LNCaP clone FGC (cell line): ENCODE results near the gene GMIP.
"Not testable (repeated sequence)": the region's sequence is repeated elsewhere in the genome, so short reads cannot be mapped to it uniquely, and the experiment has no call there.

Experiments used
- DNase-seq: peaks from one replicate; pipeline ENCODE4 v3.0.0-alpha.2; 2011; ENCODE audit warnings: low read depth
- H3K4me3 ChIP-seq: 2 replicates; pipeline ENCODE4 v1.5.1; 2011; ENCODE audit warnings: mild to moderate bottlenecking, low read depth, low read length, control low read depth
- TF ChIP-seq, protein P1 (sequence below): IDR thresholded peaks from 2 replicates; pipeline ENCODE4 v1.5.1; 2012; ENCODE audit warnings: mild to moderate bottlenecking; ENCODE audit not compliant: control insufficient read depth, insufficient read depth; ENCODE audit errors: extremely low read depth

GMIP gene, protein sequence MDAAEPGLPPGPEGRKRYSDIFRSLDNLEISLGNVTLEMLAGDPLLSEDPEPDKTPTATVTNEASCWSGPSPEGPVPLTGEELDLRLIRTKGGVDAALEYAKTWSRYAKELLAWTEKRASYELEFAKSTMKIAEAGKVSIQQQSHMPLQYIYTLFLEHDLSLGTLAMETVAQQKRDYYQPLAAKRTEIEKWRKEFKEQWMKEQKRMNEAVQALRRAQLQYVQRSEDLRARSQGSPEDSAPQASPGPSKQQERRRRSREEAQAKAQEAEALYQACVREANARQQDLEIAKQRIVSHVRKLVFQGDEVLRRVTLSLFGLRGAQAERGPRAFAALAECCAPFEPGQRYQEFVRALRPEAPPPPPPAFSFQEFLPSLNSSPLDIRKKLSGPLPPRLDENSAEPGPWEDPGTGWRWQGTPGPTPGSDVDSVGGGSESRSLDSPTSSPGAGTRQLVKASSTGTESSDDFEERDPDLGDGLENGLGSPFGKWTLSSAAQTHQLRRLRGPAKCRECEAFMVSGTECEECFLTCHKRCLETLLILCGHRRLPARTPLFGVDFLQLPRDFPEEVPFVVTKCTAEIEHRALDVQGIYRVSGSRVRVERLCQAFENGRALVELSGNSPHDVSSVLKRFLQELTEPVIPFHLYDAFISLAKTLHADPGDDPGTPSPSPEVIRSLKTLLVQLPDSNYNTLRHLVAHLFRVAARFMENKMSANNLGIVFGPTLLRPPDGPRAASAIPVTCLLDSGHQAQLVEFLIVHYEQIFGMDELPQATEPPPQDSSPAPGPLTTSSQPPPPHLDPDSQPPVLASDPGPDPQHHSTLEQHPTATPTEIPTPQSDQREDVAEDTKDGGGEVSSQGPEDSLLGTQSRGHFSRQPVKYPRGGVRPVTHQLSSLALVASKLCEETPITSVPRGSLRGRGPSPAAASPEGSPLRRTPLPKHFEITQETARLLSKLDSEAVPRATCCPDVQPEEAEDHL

DNA sequence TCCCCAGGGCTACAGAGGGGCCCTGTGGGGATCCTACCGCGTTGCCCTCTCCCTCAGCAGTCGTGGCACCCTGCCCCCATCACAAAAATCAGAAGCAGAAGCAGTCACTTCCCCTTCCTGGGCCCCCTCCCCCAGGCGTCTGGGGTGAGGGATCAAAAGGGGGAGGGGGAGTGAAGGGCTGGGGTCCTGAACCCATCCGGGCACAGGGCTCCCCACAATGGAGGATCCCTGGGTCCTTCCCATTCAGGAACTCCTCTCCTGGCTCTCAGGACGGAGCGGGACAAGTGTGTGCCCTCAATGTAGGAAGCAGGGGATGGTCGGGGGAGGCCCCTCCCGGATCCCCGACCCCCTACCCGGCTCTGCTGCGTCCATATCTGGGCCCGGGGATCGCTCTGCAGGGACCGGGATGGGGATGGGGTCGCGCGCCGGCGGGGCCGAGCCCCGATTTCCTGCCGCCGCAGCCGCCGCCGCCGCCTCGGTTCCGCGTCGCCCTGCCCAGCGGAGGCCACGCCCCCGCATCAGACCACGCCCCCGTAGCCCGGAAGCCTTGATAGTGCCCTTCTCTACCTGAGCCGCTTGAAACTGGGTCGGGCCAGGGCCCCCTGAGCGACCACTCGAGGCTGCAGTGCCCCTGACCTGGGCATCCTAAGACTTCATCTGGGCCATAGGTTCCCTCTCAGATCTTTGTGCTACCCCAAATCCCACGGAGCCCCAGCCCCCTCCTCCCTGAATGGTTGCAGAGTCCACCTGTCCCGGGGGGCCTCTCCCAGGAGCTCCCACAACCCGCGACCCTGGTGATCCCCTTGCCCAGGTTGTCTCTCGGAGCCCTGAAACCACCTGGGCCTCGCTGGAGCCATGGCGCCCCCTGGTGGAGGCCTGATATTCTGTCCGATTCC, at the start of gene GMIP:
TSS of gene GMIP (minus strand) at position 500 of the 896 bp plus-strand sequence. CDS start at position 372, 128 bp downstream.
- H3K4me3 ChIP-seq = peak within 1 kb of the TSS; percentile 92
- no peak for DNase-seq
- TF ChIP-seq, protein P1, sequence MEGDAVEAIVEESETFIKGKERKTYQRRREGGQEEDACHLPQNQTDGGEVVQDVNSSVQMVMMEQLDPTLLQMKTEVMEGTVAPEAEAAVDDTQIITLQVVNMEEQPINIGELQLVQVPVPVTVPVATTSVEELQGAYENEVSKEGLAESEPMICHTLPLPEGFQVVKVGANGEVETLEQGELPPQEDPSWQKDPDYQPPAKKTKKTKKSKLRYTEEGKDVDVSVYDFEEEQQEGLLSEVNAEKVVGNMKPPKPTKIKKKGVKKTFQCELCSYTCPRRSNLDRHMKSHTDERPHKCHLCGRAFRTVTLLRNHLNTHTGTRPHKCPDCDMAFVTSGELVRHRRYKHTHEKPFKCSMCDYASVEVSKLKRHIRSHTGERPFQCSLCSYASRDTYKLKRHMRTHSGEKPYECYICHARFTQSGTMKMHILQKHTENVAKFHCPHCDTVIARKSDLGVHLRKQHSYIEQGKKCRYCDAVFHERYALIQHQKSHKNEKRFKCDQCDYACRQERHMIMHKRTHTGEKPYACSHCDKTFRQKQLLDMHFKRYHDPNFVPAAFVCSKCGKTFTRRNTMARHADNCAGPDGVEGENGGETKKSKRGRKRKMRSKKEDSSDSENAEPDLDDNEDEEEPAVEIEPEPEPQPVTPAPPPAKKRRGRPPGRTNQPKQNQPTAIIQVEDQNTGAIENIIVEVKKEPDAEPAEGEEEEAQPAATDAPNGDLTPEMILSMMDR = peak; percentile 77

DNA sequence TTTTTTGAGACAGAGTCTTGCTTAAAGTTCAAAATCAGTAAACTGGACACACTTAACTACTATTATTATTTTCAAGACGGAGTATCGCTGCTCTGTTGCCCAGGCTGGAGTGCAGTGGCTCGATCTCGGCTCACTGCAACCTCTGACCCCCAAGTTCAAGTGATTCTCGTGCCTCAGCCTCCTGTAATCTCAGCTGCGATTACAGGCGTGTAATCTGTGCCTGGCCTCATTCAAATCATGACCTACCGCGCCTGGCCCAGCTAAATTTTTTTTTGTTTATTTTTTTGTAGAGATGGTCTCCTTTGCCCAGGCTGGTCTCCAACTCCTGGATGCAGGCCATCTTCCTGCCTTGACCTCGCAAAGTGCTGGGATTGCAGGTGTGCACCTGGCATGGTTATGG, 48.2 kb upstream of the GMIP start:
- TF ChIP-seq, protein P1 = no peak
- no peak for DNase-seq
- H3K4me3 ChIP-seq = no peak overlapping the region

DNA sequence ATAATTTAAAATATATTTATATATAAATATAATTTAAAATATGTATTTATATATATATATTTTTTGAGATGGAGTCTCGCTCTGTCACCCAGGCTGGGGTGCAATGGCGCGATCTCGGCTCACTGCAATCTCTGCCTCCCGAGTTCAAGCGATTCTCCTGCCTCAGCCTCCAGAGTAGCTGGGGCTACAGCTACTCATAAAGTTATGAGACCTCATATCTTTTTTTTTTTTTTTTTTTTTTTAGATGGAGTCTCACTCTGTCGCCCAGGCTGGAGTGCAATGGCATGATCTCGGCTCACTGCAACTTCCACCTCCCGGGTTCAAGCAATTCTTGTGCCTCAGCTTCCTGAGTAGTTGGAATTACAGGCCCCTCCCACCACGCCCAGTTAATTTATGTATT, 45.6 kb upstream of the GMIP start:
- not testable (repeated sequence) for H3K4me3 ChIP-seq, DNase-seq

DNA sequence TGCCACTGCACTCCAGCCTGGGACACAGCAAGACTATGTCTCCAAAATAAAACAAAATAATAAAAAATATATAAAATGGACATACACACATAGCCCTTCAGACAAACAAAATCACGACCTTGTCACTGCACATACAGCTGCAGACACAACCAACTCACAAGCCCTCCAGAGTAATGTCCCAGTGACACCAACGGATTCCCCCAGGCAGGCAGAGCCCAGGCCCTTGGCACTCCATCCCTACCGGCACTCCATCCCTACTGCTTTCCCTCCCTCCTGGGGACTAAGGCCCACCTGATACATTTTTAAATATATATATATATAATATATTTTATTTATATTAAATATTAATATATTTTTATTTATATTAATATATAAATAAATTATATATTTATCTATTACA, 43.6 kb upstream of the GMIP start:
- H3K4me3 ChIP-seq = no peak overlapping the region
- DNase-seq = no peak
- TF ChIP-seq, protein P1 = no peak

DNA sequence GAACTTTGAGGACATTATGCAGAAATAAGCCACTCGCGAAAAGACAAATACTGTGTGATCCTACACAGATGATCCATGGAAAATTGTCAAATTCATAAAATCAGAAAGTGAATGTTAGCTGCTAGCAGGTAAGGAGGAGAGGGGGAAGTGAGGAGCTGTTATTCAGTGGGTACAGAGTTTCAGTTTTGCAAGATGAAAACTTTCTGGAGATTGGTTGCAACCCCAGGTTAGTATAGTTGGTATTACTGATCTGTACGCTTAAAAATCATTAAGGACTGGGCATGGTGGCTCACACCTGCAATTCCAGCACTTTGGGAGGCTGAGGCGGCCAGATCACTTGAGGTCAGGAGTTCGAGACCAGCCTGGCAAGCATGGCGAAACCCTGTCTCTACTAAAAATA, 43.1 kb upstream of the GMIP start:
- no peak for DNase-seq
- H3K4me3 ChIP-seq = no peak overlapping the region
- TF ChIP-seq, protein P1 = no peak

- not testable (repeated sequence) for H3K4me3 ChIP-seq, DNase-seq
These were observed 42.7 kb upstream of the GMIP start for GRCh38 chr19:19686119-19686518.

GRCh38 chr19:19679176-19680073, 36.0 kb upstream of the GMIP start:
- DNase-seq = no peak
- TF ChIP-seq, protein P1 = no peak
- no peak overlapping the region for H3K4me3 ChIP-seq
